B cell (primary cell): Measurements from ENCODE around the gene NIPSNAP2. TPM values are rescaled to one million over a fixed set of nuclear protein-coding genes. Genes with fewer than 3 reads are reported as not detected.

Experiments used
- ATAC-seq: fragments of 200-7000 bp; cut with Tn5 transposase; one replicate; pipeline ENCODE4 v1.10.0; 2021; ENCODE audit warnings: low read depth, mild to moderate bottlenecking, moderate number of reproducible peaks, moderate library complexity
- CTCF ChIA-PET: fragments of 350-600 bp; sonication (Branson Sonifier 250); formaldehyde crosslinking; loops from one replicate; lab custom pipeline; 2021; ENCODE audit warnings: antibody characterized with exemption, inconsistent platforms; lab: Charles Lee
- POLR2A ChIA-PET: fragments of 350-600 bp; sonication (Branson Sonifier 250); formaldehyde crosslinking; loops from one replicate; lab custom pipeline; 2021; ENCODE audit warnings: antibody characterized with exemption; lab: Charles Lee
- DNase-seq: peaks from one replicate; pipeline ENCODE4 v3.0.0; 2013
- H2AFZ ChIP-seq: 2 replicates; pipeline ENCODE4 v1.6.1; 2012; ENCODE audit warnings: mild to moderate bottlenecking, low read depth, low read length; ENCODE audit not compliant: insufficient read depth, poor library complexity, severe bottlenecking
- H3K27ac ChIP-seq, 2 donors: 1 replicate in 1 of 2; 2 replicates in 1 of 2; pipeline ENCODE4 v1.5.1; 2012 to 2013; ENCODE audit warnings: low read length in 2 of 2, mild to moderate bottlenecking in 2 of 2, moderate library complexity in 1 of 2
- H3K27me3 ChIP-seq, 4 experiments: fragments of 200-600 bp in 1 of 4; sonication (generic) in 1 of 4; replicated peaks in 1 of 4; 1 replicate in 2 of 4; 2 replicates in 2 of 4; pipeline versions ENCODE4 v1.6.1 to v1.7.0; 2013 to 2016; ENCODE audit warnings: low read length in 3 of 4, mild to moderate bottlenecking in 2 of 4, mixed read lengths in 1 of 4, moderate library complexity in 1 of 4; ENCODE audit not compliant: insufficient read depth in 4 of 4, control insufficient read depth in 3 of 4; ENCODE audit errors: control extremely low read depth in 1 of 4
- H3K36me3 ChIP-seq, 2 experiments: replicated peaks in 1 of 2; 1 replicate in 1 of 2; 2 replicates in 1 of 2; pipeline versions ENCODE4 v1.6.1 to v1.7.1; 2013; ENCODE audit warnings: low read length in 1 of 2; ENCODE audit not compliant: insufficient read depth in 2 of 2, control insufficient read depth in 1 of 2; ENCODE audit errors: control extremely low read depth in 1 of 2, extremely low read depth in 1 of 2
- H3K4me1 ChIP-seq, 2 donors: fragments of 200-600 bp in 1 of 2; sonication (generic) in 1 of 2; 1 replicate in 1 of 2; 2 replicates in 1 of 2; pipeline versions ENCODE4 v1.5.1 to v1.6.1; 2013 to 2017; ENCODE audit warnings: low read length in 2 of 2; ENCODE audit not compliant: control insufficient read depth in 2 of 2, insufficient read depth in 2 of 2
- H3K4me2 ChIP-seq: replicated peaks from 2 replicates; pipeline ENCODE3; 2012; ENCODE audit warnings: mild to moderate bottlenecking, low read depth, low read length; ENCODE audit not compliant: poor library complexity, severe bottlenecking
- H3K4me3 ChIP-seq, 5 experiments: fragments of 200-600 bp in 1 of 5; sonication (generic) in 1 of 5; 1 replicate in 3 of 5; 2 replicates in 2 of 5; pipeline versions ENCODE4 v1.5.1 to v1.7.0; 2011 to 2016; ENCODE audit warnings: low read length in 4 of 5, mild to moderate bottlenecking in 4 of 5, low read depth in 2 of 5, control low read depth in 1 of 5, moderate library complexity in 1 of 5; ENCODE audit not compliant: insufficient read depth in 1 of 5; ENCODE audit errors: control extremely low read depth in 1 of 5, extremely low read depth in 1 of 5
- H3K79me2 ChIP-seq: fragments of 200-600 bp; sonication (generic); one replicate; pipeline ENCODE4 v1.6.0; 2016; ENCODE audit warnings: low read length; ENCODE audit not compliant: control insufficient read depth, insufficient read depth
- H3K9ac ChIP-seq: fragments of 200-600 bp; sonication (generic); 2 replicates; pipeline ENCODE4 v1.6.1; 2017; ENCODE audit warnings: mild to moderate bottlenecking, low read length, moderate library complexity
- H3K9me3 ChIP-seq, 3 donors: one replicate each; pipeline versions ENCODE4 v1.6.1 to v1.7.1; 2013; ENCODE audit warnings: low read length in 2 of 3; ENCODE audit not compliant: control insufficient read depth in 2 of 3, insufficient read depth in 1 of 3; ENCODE audit errors: control extremely low read depth in 1 of 3
- H4K20me1 ChIP-seq: 2 replicates; pipeline ENCODE4 v1.6.0; 2012; ENCODE audit warnings: mild to moderate bottlenecking, low read length; ENCODE audit not compliant: insufficient read depth, control insufficient read depth, poor library complexity, severe bottlenecking
- H3K27ac Mint-ChIP-seq: one replicate; pipeline ENCODE4 v1.8.0; 2021; ENCODE audit warnings: mixed read lengths
- H3K27me3 Mint-ChIP-seq: one replicate; pipeline ENCODE4 v1.8.0; 2021; ENCODE audit warnings: mixed read lengths
- H3K4me1 Mint-ChIP-seq: one replicate; pipeline ENCODE4 v1.8.0; 2021; ENCODE audit warnings: mixed read lengths
- H3K4me3 Mint-ChIP-seq: one replicate; pipeline ENCODE4 v1.8.0; 2021; ENCODE audit warnings: mixed read lengths
- H3K9me3 Mint-ChIP-seq: one replicate; pipeline ENCODE4 v1.8.0; 2022; ENCODE audit warnings: mixed read lengths; ENCODE audit not compliant: insufficient read depth
- CTCF ChIP-seq: fragments of 200-600 bp; IDR thresholded peaks from one replicate; pipeline ENCODE4 v1.8.0; 2022; ENCODE audit warnings: antibody characterized with exemption, mild to moderate bottlenecking
- EZH2 ChIP-seq: IDR thresholded peaks from 2 replicates; pipeline ENCODE4 v1.6.1; 2012; ENCODE audit warnings: borderline replicate concordance, low read depth, mild to moderate bottlenecking, moderate library complexity, low read length; ENCODE audit not compliant: insufficient read depth, poor library complexity, severe bottlenecking
- WGBS: methylation state at CpG from one replicate; pipeline ENCODE4 v1.1.5; 2013; ENCODE audit warnings: missing lambda C conversion rate; ENCODE audit not compliant: insufficient coverage; 5-methylcytosine and 5-hydroxymethylcytosine counted together
- intact Hi-C: fragments of 100-400 bp; cut with micrococcal nuclease; formaldehyde crosslinking; loops from one replicate; pipeline ENCODE4 v1.10.0; 2022
- polyA plus RNA-seq: library from polyadenylated mRNA; depleted of rRNA; stranded (reverse); fragments of >200 nt; gene quantifications from 2 replicates; pipeline ENCODE4 v1.2.3, GENCODE V29; 2012
- total RNA-seq, 2 donors: library from RNA; stranded (reverse); fragments of 120-200 nt in 1 of 2; gene quantifications; 1 replicate in 1 of 2; 2 replicates in 1 of 2; pipeline versions ENCODE4 v1.2.3 to v1.2.4, GENCODE V29; 2013 to 2022

Gene NIPSNAP2
- total and polyA plus RNA-seq, 2 donors (not counting 1 experiment from before 2014, with no cell fraction given), result 19.6 to 40.4 TPM

DNA sequence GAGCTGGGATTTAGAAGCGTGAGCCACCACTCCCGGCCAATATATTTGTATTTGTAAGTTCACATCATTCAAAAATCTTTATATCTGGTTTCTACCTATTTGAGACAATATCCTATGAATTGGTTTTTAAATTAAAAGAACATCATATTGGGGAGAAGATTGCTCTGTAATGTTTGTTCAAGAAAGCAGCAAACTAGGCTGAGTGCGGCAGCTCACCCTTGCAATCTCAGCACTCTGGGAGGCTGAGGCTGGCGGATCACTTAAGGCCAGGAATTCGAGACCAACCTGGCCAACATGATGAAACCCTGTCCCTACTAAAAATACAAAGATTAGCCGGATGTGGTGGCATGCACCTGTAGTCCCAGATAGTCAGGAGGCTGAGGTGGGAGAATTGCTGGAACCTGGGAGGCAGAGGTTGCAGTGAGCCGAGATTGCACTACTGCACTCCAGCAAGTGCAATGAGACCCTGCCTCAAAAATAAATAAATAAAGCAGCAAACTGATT, 9.4 kb downstream of the NIPSNAP2 start:
- Histone ChIP-seq H3K36me3 (peaks cover 3 to 15% of the 10 kb centered on the region in 2 experiments), H3K27me3 (no peaks in the 10 kb centered on the region), H3K4me1 (no peaks in the 10 kb centered on the region), H3K9me3 (no peaks in the 10 kb centered on the region), H3K27ac (no peak overlapping the region), H3K4me3 (no peak overlapping the region), H3K79me2 (peaks cover 43% of the 10 kb centered on the region), H3K4me2 (no peak overlapping the region), H2AFZ (no peak overlapping the region), H4K20me1 (peaks cover 43% of the 10 kb centered on the region), H3K9ac (no peak overlapping the region)
- CTCF ChIA-PET, result no interaction called here
- Mint-ChIP-seq H3K27me3 (no peaks in the 10 kb centered on the region), H3K4me3 (no peak overlapping the region), H3K9me3 (no peaks in the 10 kb centered on the region), H3K4me1 (peaks cover 27% of the 10 kb centered on the region), H3K27ac (no peak overlapping the region)
- ATAC-seq, result no peak
- no peak for DNase-seq
- POLR2A ChIA-PET, result no interaction called here
- 100% methylated on average over 1 of the region's 7 CpGs for WGBS
- intact Hi-C loops, result no loop called here
- no peak for TF ChIP-seq CTCF
- no peak for TF ChIP-seq EZH2

GRCh38 chr7:55975988-55976633, 11.7 kb downstream of the NIPSNAP2 start:
- Histone ChIP-seq H3K4me2 (no peak overlapping the region), H3K36me3 (peaks cover 0 to 33% of the 10 kb centered on the region in 2 experiments), H3K27me3 (no peaks in the 10 kb centered on the region), H3K9ac (no peak overlapping the region), H2AFZ (no peak overlapping the region), H3K4me1 (no peaks in the 10 kb centered on the region), H3K27ac (no peak overlapping the region), H3K9me3 (no peaks in the 10 kb centered on the region), H3K4me3 (no peak overlapping the region), H4K20me1 (peaks cover 32% of the 10 kb centered on the region), H3K79me2 (peaks cover 22% of the 10 kb centered on the region)
- POLR2A ChIA-PET, result no interaction called here
- CTCF ChIA-PET, result no interaction called here
- Mint-ChIP-seq H3K4me3 (no peak overlapping the region), H3K27me3 (no peaks in the 10 kb centered on the region), H3K9me3 (no peaks in the 10 kb centered on the region), H3K4me1 (peaks cover 10% of the 10 kb centered on the region), H3K27ac (no peak overlapping the region)
- 88% methylated on average over 2 of the region's 7 CpGs for WGBS
- ATAC-seq, result no peak
- intact Hi-C loops, result no loop called here
- DNase-seq, result no peak
- TF ChIP-seq CTCF (no peak), EZH2 (no peak)
